Measurements from ENCODE around the gene RTL1. TPM values are rescaled to one million over a fixed set of nuclear protein-coding genes. Genes with fewer than 3 reads are reported as not detected.

Gene RTL1
- total RNA-seq, 2 donors from 2014 or later, result not detected

DNA sequence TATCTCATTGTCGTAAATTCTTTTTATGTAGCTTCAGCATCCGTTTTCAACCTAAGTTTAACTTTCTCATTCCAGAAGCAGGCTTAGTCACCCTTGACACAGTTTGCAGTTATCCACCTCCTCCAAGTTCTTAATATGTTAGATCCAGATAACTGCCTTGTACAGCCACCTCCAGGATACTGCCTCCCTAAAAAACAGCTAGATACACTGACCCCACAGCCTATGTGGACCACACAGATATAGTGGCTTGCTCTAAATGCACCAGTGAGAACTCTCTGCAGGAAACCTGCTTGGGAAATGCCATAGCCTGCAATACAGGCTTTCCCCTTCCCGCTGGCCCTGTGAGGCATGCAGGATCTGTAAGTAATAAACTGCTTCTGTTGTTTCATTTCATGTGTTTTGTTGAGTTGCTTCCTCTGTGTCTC lies 11.1 kb upstream of the RTL1 start:
- DNase-seq (ENCODE audit: low spot score), result no peak
- Histone ChIP-seq H3K9me3 (no peaks in the 10 kb centered on the region), H3K4me3 (no peak overlapping the region), H3K36me3 (no peaks in the 10 kb centered on the region), H3K27ac (no peak overlapping the region), H3K4me1 (ENCODE audit: control insufficient read depth in 1 of 2, low read depth in 2 of 2) (no peaks in the 10 kb centered on the region), H3K27me3 (replicated peaks; ENCODE audit: insufficient read depth) (no peaks in the 10 kb centered on the region)
- ATAC-seq (ENCODE audit: insufficient number of reproducible peaks, low FRiP score, low read depth), result no peak
- TF ChIP-seq, protein P1, sequence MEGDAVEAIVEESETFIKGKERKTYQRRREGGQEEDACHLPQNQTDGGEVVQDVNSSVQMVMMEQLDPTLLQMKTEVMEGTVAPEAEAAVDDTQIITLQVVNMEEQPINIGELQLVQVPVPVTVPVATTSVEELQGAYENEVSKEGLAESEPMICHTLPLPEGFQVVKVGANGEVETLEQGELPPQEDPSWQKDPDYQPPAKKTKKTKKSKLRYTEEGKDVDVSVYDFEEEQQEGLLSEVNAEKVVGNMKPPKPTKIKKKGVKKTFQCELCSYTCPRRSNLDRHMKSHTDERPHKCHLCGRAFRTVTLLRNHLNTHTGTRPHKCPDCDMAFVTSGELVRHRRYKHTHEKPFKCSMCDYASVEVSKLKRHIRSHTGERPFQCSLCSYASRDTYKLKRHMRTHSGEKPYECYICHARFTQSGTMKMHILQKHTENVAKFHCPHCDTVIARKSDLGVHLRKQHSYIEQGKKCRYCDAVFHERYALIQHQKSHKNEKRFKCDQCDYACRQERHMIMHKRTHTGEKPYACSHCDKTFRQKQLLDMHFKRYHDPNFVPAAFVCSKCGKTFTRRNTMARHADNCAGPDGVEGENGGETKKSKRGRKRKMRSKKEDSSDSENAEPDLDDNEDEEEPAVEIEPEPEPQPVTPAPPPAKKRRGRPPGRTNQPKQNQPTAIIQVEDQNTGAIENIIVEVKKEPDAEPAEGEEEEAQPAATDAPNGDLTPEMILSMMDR (IDR thresholded peaks at IDR 0.05), result no peak

GRCh38 chr14:100911665-100912316 lies 8.3 kb upstream of the RTL1 start:
- no peaks in the 10 kb centered on the region for H3K9me3 ChIP-seq
- no peaks in the 10 kb centered on the region for H3K27me3 ChIP-seq (replicated peaks; ENCODE audit: insufficient read depth)
- no peak overlapping the region for H3K27ac ChIP-seq
- DNase-seq (ENCODE audit: low spot score), result no peak
- no peaks in the 10 kb centered on the region for H3K4me1 ChIP-seq (ENCODE audit: control insufficient read depth in 1 of 2, low read depth in 2 of 2)
- H3K36me3 ChIP-seq, result no peaks in the 10 kb centered on the region
- ATAC-seq (ENCODE audit: insufficient number of reproducible peaks, low FRiP score, low read depth), result no peak
- TF ChIP-seq, protein P1 (IDR thresholded peaks at IDR 0.05), result no peak
- H3K4me3 ChIP-seq, result no peak overlapping the region

GRCh38 chr14:100910888-100911664 lies 7.6 kb upstream of the RTL1 start:
- no peaks in the 10 kb centered on the region for H3K9me3 ChIP-seq

DNA sequence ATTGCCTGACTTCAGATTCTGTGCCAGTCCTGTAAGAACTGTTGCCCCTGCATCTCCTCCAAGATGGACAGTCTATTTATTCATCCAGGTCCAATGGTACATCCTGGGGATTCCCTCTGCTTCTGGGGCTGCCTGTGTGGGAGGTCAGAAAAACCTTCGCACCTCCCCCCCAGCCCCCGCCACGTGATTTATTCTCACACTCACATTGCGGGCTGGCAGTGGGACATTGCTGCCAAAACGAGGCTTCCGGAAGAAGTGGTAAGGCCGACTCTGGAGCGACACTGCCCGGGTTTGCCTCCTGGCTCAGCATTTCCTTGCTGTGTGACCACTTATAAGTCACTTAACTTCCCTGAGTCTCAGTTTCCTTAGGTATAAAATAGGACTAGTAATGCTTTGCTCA lies 5.9 kb upstream of the RTL1 start:
- Histone ChIP-seq H3K27ac (no peak overlapping the region), H3K27me3 (replicated peaks; ENCODE audit: insufficient read depth) (no peaks in the 10 kb centered on the region), H3K4me3 (no peak overlapping the region), H3K9me3 (no peaks in the 10 kb centered on the region), H3K36me3 (no peaks in the 10 kb centered on the region), H3K4me1 (ENCODE audit: control insufficient read depth in 1 of 2, low read depth in 2 of 2) (no peaks in the 10 kb centered on the region)
- DNase-seq (ENCODE audit: low spot score) (no peak), ATAC-seq (ENCODE audit: insufficient number of reproducible peaks, low FRiP score, low read depth) (no peak)
- TF ChIP-seq, protein P1 (IDR thresholded peaks at IDR 0.05), result no peak

More at GRCh38 chr14:100910888-100911664, 7.6 kb upstream of the RTL1 start:
- TF ChIP-seq, protein P1 (IDR thresholded peaks at IDR 0.05), result no peak
- Histone ChIP-seq H3K27me3 (replicated peaks; ENCODE audit: insufficient read depth) (no peaks in the 10 kb centered on the region), H3K4me3 (no peak overlapping the region), H3K36me3 (no peaks in the 10 kb centered on the region), H3K27ac (no peak overlapping the region), H3K4me1 (ENCODE audit: control insufficient read depth in 1 of 2, low read depth in 2 of 2) (no peaks in the 10 kb centered on the region)
- ATAC-seq (ENCODE audit: insufficient number of reproducible peaks, low FRiP score, low read depth), result no peak
- no peak for DNase-seq (ENCODE audit: low spot score)

DNA sequence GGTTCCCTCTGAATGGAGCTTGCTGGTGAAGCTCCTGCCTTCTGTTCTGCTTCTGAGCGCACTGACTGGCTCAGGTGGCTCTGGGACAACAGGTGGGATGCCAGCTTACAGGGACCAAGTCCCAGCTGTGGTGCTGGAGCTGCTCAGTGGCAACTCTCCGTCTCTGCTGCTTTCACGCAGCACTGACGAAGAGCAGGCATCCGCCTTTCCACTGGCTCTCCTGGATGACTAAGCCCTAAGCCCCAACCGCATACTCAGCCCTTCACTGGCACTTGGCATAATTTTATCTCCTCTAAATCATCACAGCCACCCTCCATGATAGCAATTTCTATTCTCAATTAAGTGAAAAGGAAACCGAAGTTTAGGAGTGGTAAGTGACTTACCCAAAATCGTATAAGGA lies 3.7 kb upstream of the RTL1 start:
- DNase-seq (ENCODE audit: low spot score) (no peak), ATAC-seq (ENCODE audit: insufficient number of reproducible peaks, low FRiP score, low read depth) (no peak)
- Histone ChIP-seq H3K4me3 (no peak overlapping the region), H3K4me1 (ENCODE audit: control insufficient read depth in 1 of 2, low read depth in 2 of 2) (no peaks in the 10 kb centered on the region), H3K36me3 (no peaks in the 10 kb centered on the region), H3K27me3 (replicated peaks; ENCODE audit: insufficient read depth) (no peaks in the 10 kb centered on the region), H3K27ac (no peak overlapping the region), H3K9me3 (no peaks in the 10 kb centered on the region)
- TF ChIP-seq, protein P1 (IDR thresholded peaks at IDR 0.05), result no peak

Data from thoracic aorta (tissue), 2 donors.